ENCODE data around the gene CACNA1G. TPM values are rescaled to one million over a fixed set of nuclear protein-coding genes. Genes with fewer than 3 reads are reported as not detected.
A peak's percentile ranks its signal among the peaks of the same experiment; 100 is the strongest.

CACNA1G gene
- polyA plus RNA-seq, 1 donor from 2014 or later = 10.9 TPM

- no peaks in the 10 kb centered on the region for H4K20me1 ChIP-seq (ENCODE audit: insufficient read depth)
- no peaks in the 10 kb centered on the region for H3K9me3 ChIP-seq (ENCODE audit: low read length)
- no peak overlapping the region for H2AFZ ChIP-seq (ENCODE audit: low read depth, low read length)
- peak overlapping the region; percentile 98 for H3K27ac ChIP-seq (ENCODE audit: low read length)
- no peaks in the 10 kb centered on the region for H3K9me2 ChIP-seq (ENCODE audit: insufficient read depth, low read length)
- peaks cover 41% of the 10 kb centered on the region for H3K27me3 ChIP-seq (ENCODE audit: insufficient read depth, low read depth, low read length)
- TF ChIP-seq RAD21 (conservative IDR thresholded peaks at IDR 0.05) = no peak
- no peak for TF ChIP-seq EP300 (conservative IDR thresholded peaks at IDR 0.05; ENCODE audit: poor library complexity, severe bottlenecking)
- TF ChIP-seq TAF1 (IDR thresholded peaks at IDR 0.05; ENCODE audit: low read depth) = no peak
- TF ChIP-seq, protein P1, sequence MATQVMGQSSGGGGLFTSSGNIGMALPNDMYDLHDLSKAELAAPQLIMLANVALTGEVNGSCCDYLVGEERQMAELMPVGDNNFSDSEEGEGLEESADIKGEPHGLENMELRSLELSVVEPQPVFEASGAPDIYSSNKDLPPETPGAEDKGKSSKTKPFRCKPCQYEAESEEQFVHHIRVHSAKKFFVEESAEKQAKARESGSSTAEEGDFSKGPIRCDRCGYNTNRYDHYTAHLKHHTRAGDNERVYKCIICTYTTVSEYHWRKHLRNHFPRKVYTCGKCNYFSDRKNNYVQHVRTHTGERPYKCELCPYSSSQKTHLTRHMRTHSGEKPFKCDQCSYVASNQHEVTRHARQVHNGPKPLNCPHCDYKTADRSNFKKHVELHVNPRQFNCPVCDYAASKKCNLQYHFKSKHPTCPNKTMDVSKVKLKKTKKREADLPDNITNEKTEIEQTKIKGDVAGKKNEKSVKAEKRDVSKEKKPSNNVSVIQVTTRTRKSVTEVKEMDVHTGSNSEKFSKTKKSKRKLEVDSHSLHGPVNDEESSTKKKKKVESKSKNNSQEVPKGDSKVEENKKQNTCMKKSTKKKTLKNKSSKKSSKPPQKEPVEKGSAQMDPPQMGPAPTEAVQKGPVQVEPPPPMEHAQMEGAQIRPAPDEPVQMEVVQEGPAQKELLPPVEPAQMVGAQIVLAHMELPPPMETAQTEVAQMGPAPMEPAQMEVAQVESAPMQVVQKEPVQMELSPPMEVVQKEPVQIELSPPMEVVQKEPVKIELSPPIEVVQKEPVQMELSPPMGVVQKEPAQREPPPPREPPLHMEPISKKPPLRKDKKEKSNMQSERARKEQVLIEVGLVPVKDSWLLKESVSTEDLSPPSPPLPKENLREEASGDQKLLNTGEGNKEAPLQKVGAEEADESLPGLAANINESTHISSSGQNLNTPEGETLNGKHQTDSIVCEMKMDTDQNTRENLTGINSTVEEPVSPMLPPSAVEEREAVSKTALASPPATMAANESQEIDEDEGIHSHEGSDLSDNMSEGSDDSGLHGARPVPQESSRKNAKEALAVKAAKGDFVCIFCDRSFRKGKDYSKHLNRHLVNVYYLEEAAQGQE (IDR thresholded peaks at IDR 0.05; ENCODE audit: borderline replicate concordance) = no peak
- no peak for TF ChIP-seq POLR2AphosphoS5 (IDR thresholded peaks at IDR 0.05)
- TF ChIP-seq, protein P2, sequence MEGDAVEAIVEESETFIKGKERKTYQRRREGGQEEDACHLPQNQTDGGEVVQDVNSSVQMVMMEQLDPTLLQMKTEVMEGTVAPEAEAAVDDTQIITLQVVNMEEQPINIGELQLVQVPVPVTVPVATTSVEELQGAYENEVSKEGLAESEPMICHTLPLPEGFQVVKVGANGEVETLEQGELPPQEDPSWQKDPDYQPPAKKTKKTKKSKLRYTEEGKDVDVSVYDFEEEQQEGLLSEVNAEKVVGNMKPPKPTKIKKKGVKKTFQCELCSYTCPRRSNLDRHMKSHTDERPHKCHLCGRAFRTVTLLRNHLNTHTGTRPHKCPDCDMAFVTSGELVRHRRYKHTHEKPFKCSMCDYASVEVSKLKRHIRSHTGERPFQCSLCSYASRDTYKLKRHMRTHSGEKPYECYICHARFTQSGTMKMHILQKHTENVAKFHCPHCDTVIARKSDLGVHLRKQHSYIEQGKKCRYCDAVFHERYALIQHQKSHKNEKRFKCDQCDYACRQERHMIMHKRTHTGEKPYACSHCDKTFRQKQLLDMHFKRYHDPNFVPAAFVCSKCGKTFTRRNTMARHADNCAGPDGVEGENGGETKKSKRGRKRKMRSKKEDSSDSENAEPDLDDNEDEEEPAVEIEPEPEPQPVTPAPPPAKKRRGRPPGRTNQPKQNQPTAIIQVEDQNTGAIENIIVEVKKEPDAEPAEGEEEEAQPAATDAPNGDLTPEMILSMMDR (IDR thresholded peaks at IDR 0.05; ENCODE audit: poor library complexity, severe bottlenecking) = no peak
- TF ChIP-seq EZH2 (IDR thresholded peaks at IDR 0.05; ENCODE audit: borderline replicate concordance, insufficient read depth, low read length, poor library complexity, severe bottlenecking) = no peak
- no peak for TF ChIP-seq SMC3 (conservative IDR thresholded peaks at IDR 0.05; ENCODE audit: poor library complexity)
- no peak for TF ChIP-seq MXI1 (conservative IDR thresholded peaks at IDR 0.05; ENCODE audit: poor library complexity, severe bottlenecking)
- H3K9ac ChIP-seq (ENCODE audit: low read length) = peak overlapping the region; percentile 67
- peaks cover 14% of the 10 kb centered on the region for H3F3A ChIP-seq (ENCODE audit: insufficient read depth, low read length, poor library complexity, severe bottlenecking)
- peak overlapping the region; percentile 46 for H3K4me3 ChIP-seq (ENCODE audit: low read length)
- H3K79me2 ChIP-seq (replicated peaks; ENCODE audit: insufficient read depth, low read length) = no peaks in the 10 kb centered on the region
- peak overlapping the region; percentile 25 for H3K4me2 ChIP-seq (ENCODE audit: low read length)
- no peaks in the 10 kb centered on the region for H3K36me3 ChIP-seq (ENCODE audit: insufficient read depth, low read length)
Measured at GRCh38 chr17:50631908-50632571, 71.5 kb downstream of the CACNA1G start.

DNA sequence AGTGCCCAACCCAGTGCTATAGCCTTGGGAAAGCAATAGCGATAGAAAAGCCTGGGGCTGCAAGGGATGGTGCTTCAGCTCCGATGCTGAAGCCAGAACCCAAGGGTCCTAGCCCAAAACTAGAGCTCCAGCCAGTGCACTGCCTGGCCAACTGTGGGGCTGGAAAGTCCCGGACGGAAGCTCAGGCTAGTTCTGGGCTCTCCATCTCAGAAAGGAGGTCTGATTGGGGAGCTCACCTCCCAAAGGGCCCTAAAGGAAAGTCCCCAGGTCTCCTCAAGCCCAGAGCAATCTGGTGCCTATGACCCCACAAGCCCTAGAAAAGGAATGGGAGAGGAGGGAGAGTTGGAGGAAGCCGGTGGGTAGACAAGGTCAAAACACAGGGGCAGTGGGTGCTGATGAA is 72.1 kb downstream of the CACNA1G start:
- Histone ChIP-seq H3K4me2 (ENCODE audit: low read length) (no peak overlapping the region), H3K27ac (ENCODE audit: low read length) (no peak overlapping the region), H3K9me3 (ENCODE audit: low read length) (no peaks in the 10 kb centered on the region), H3K9ac (ENCODE audit: low read length) (no peak overlapping the region), H3F3A (ENCODE audit: insufficient read depth, low read length, poor library complexity, severe bottlenecking) (peaks cover 14% of the 10 kb centered on the region), H3K27me3 (ENCODE audit: insufficient read depth, low read depth, low read length) (peaks cover 42% of the 10 kb centered on the region), H4K20me1 (ENCODE audit: insufficient read depth) (no peaks in the 10 kb centered on the region), H3K36me3 (ENCODE audit: insufficient read depth, low read length) (no peaks in the 10 kb centered on the region), H3K4me3 (ENCODE audit: low read length) (no peak overlapping the region), H2AFZ (ENCODE audit: low read depth, low read length) (no peak overlapping the region), H3K79me2 (replicated peaks; ENCODE audit: insufficient read depth, low read length) (no peaks in the 10 kb centered on the region), H3K9me2 (ENCODE audit: insufficient read depth, low read length) (no peaks in the 10 kb centered on the region)
- TF ChIP-seq MXI1 (conservative IDR thresholded peaks at IDR 0.05; ENCODE audit: poor library complexity, severe bottlenecking) = no peak
- no peak for TF ChIP-seq POLR2AphosphoS5 (IDR thresholded peaks at IDR 0.05)
- TF ChIP-seq, protein P2 (IDR thresholded peaks at IDR 0.05; ENCODE audit: poor library complexity, severe bottlenecking) = no peak
- TF ChIP-seq EZH2 (IDR thresholded peaks at IDR 0.05; ENCODE audit: borderline replicate concordance, insufficient read depth, low read length, poor library complexity, severe bottlenecking) = no peak
- TF ChIP-seq, protein P1 (IDR thresholded peaks at IDR 0.05; ENCODE audit: borderline replicate concordance) = no peak
- no peak for TF ChIP-seq SMC3 (conservative IDR thresholded peaks at IDR 0.05; ENCODE audit: poor library complexity)
- no peak for TF ChIP-seq TAF1 (IDR thresholded peaks at IDR 0.05; ENCODE audit: low read depth)
- TF ChIP-seq RAD21 (conservative IDR thresholded peaks at IDR 0.05) = no peak
- no peak for TF ChIP-seq EP300 (conservative IDR thresholded peaks at IDR 0.05; ENCODE audit: poor library complexity, severe bottlenecking)

Data from neural cell (in vitro differentiated cells).